Esophagus (tissue), 2 donors: Measurements from ENCODE around the gene TAS2R7. TPM values are rescaled to one million over a fixed set of nuclear protein-coding genes. Genes with fewer than 3 reads are reported as not detected.

Experiments used
- H3K27ac ChIP-seq, 2 donors: one replicate each; pipeline ENCODE4 v1.5.1; 2013; ENCODE audit warnings: low read depth in 2 of 2, mild to moderate bottlenecking in 2 of 2, inconsistent platforms in 1 of 2, low read length in 1 of 2, moderate library complexity in 1 of 2
- H3K27me3 ChIP-seq, 2 donors: one replicate each; pipeline ENCODE4 v1.6.1; 2013; ENCODE audit warnings: low read length in 2 of 2, control low read depth in 1 of 2, mild to moderate bottlenecking in 1 of 2; ENCODE audit not compliant: insufficient read depth in 2 of 2, control insufficient read depth in 1 of 2
- H3K36me3 ChIP-seq, 2 donors: one replicate each; pipeline ENCODE4 v1.6.1; 2013; ENCODE audit warnings: low read length in 1 of 2; ENCODE audit not compliant: control insufficient read depth in 2 of 2, insufficient read depth in 2 of 2
- H3K4me1 ChIP-seq, 2 donors: one replicate each; pipeline ENCODE4 v1.6.1; 2013; ENCODE audit warnings: low read length in 1 of 2; ENCODE audit not compliant: control insufficient read depth in 2 of 2, insufficient read depth in 2 of 2
- H3K4me3 ChIP-seq, 2 donors: one replicate each; pipeline ENCODE4 v1.5.1; 2013; ENCODE audit warnings: low read length in 2 of 2, mild to moderate bottlenecking in 2 of 2, low read depth in 1 of 2, moderate library complexity in 1 of 2
- H3K9me3 ChIP-seq, 2 donors: one replicate each; pipeline ENCODE4 v1.6.1; 2013; ENCODE audit warnings: mild to moderate bottlenecking in 2 of 2, low read depth in 1 of 2, low read length in 1 of 2, moderate library complexity in 1 of 2; ENCODE audit not compliant: control insufficient read depth in 2 of 2, insufficient read depth in 1 of 2
- WGBS, 2 donors: extraction: QIAGEN DNeasy Blood & Tissue Kit; methylation state at CpG; one replicate each; pipeline ENCODE4 v1.1.7; 2013; 5-methylcytosine and 5-hydroxymethylcytosine counted together
- polyA plus RNA-seq, 2 donors: library from polyadenylated mRNA; stranded (reverse); fragments of 200-250 nt; gene quantifications; one replicate each; pipeline ENCODE4 v1.2.3, GENCODE V29; 2013
- donor health status: healthy with polysubstance abuse.
- donor health status: Bipolar disorder and iron deficiency.

Gene TAS2R7, protein sequence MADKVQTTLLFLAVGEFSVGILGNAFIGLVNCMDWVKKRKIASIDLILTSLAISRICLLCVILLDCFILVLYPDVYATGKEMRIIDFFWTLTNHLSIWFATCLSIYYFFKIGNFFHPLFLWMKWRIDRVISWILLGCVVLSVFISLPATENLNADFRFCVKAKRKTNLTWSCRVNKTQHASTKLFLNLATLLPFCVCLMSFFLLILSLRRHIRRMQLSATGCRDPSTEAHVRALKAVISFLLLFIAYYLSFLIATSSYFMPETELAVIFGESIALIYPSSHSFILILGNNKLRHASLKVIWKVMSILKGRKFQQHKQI
- not detected for polyA plus RNA-seq

GRCh38 chr12:10802587-10802986 lies at the start of gene TAS2R7:
Gene TAS2R7 (minus strand): TSS chr12:10802627. CDS start chr12:10802570, 57 bp downstream.
- WGBS, 2 donors = 54 to 59% methylated on average over 4 of the region's 4 CpGs
- Histone ChIP-seq H3K9me3 (no peaks in the 10 kb centered on the region), H3K4me1 (no peaks in the 10 kb centered on the region), H3K4me3 (no peak within 1 kb of the TSS), H3K36me3 (no peaks in the 10 kb centered on the region), H3K27ac (no peak within 1 kb of the TSS), H3K27me3 (no peaks in the 10 kb centered on the region)

DNA sequence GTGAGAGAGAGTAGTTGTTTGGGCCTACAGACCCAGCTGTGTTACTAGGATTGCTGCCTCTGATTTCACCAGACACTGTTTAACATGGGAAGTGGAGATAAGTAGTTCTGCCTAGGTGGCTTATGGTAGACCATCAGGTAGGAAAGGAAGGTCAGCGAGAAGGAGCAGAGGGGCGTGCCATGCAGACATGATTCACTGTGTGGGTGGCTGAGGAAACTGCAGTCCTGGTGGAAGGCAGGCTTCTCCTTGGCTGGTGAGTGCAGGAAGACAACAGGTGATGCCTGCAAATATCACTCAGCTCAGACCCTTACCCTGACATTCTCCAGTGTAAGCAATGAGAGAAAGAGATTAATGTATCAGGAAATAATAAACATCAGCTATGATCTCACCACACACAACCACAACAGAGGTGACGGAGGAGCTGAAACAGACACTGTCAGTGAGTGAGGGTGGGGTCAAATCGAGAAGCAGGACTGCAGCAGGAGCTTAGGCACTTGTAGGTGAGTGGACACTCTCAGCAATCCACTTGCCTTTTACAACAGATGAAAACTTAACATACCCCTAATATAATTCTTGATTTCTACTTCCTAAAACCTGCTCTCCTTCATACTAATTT lies 48.9 kb upstream of the TAS2R7 start:
- Histone ChIP-seq H3K27ac (no peak overlapping the region), H3K27me3 (no peaks in the 10 kb centered on the region), H3K36me3 (peaks cover 0 to 7% of the 10 kb centered on the region in 2 donors), H3K9me3 (peaks cover 6 to 8% of the 10 kb centered on the region in 2 donors), H3K4me1 (no peaks in the 10 kb centered on the region), H3K4me3 (no peak overlapping the region)
- WGBS, 2 donors = 76 to 83% methylated on average over 4 of the region's 4 CpGs

- Histone ChIP-seq H3K4me3 (no peak within 1 kb of the TSS), H3K9me3 (peaks cover 0 to 2% of the 10 kb centered on the region in 2 donors), H3K27ac (no peak within 1 kb of the TSS), H3K27me3 (no peaks in the 10 kb centered on the region), H3K36me3 (peaks cover 0 to 7% of the 10 kb centered on the region in 2 donors), H3K4me1 (no peaks in the 10 kb centered on the region)
- 82 to 85% methylated on average over 4 of the region's 4 CpGs for WGBS, 2 donors
Observed at GRCh38 chr12:10849425-10849878, 47.0 kb upstream of the TAS2R7 start, which contains the start of gene PRR4. Gene PRR4 (minus strand): TSS chr12:10849475. CDS start chr12:10849437, 38 bp downstream.

DNA sequence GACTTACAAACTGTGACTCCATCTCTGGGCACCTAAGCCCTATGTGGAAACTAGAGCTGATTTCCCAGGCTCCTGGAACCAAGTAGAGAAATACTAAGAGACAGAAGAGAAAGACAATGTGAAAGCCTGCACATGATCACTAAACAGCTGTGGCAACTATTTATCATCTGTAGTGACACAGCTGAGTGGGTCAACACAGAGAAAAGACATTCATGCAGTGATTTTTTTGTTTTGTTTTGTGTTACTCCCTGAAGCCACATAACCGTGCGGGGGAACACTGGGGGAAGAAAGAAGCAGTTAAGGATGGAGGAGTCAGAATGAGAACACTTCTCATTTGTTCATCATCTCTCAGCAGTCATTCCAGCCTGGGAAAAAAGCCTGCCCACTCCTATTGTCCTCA lies 45.3 kb upstream of the TAS2R7 start:
- Histone ChIP-seq H3K27ac (no peak overlapping the region), H3K27me3 (no peaks in the 10 kb centered on the region), H3K4me3 (no peak overlapping the region), H3K9me3 (no peaks in the 10 kb centered on the region), H3K4me1 (no peaks in the 10 kb centered on the region), H3K36me3 (peaks cover 0 to 7% of the 10 kb centered on the region in 2 donors)
- WGBS, 2 donors = 27 to 33% methylated on average over 2 of the region's 2 CpGs

DNA sequence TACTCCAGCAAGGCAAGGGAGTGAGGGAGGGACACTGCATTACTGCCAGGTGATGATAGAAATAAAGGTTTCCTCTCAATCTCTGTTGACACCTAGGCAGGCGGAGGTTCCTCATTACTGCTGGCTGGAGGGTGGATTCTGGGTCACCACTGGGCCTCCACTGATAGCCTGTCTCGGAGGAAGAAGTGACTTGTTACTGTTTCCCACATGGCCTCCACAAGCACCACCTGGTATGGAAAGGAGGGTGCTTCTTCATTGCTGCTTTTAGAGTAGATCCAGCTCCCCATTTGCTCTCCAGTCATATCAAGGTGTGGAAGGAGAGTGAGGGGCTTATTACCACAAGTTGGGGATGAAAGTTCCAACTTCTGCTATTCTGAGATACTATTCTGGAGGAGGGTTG lies 40.4 kb upstream of the TAS2R7 start:
- Histone ChIP-seq H3K4me3 (no peak overlapping the region), H3K4me1 (no peaks in the 10 kb centered on the region), H3K27ac (no peak overlapping the region), H3K9me3 (no peaks in the 10 kb centered on the region), H3K36me3 (peaks cover 0 to 4% of the 10 kb centered on the region in 2 donors), H3K27me3 (no peaks in the 10 kb centered on the region)
- 97 to 100% methylated on average over 2 of the region's 2 CpGs for WGBS, 2 donors

DNA sequence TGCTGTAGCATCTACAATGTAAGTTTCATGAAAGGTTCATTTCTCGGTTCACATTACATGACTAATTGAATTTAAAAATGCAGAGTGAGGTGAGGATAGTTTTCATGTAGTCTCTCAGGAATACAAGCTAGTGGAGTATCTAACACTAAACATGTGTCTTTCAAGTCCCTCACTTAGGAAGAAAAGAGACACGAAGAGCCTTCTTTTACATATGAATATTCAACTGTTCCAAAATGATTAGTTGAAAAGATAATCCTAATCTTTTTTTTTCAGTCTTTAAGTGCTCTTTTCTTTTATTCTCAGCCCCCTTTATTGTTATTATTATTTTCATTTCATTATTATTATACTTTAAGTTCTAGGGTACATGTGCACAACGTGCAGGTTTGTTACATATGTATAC lies 36.0 kb upstream of the TAS2R7 start:
- H3K9me3 ChIP-seq = no peaks in the 10 kb centered on the region
- WGBS, 2 donors = 87 to 90% methylated on average over 3 of the region's 3 CpGs
- no peak overlapping the region for H3K4me3 ChIP-seq
- no peaks in the 10 kb centered on the region for H3K27me3 ChIP-seq
- no peaks in the 10 kb centered on the region for H3K36me3 ChIP-seq
- no peak overlapping the region for H3K27ac ChIP-seq
- no peaks in the 10 kb centered on the region for H3K4me1 ChIP-seq

GRCh38 chr12:10829994-10830393 lies 27.6 kb upstream of the TAS2R7 start:
- no peak overlapping the region for H3K4me3 ChIP-seq
- no peaks in the 10 kb centered on the region for H3K27me3 ChIP-seq
- no peaks in the 10 kb centered on the region for H3K4me1 ChIP-seq
- 96 to 100% methylated on average over 1 of the region's 1 CpG for WGBS, 2 donors
- no peaks in the 10 kb centered on the region for H3K36me3 ChIP-seq
- no peak overlapping the region for H3K27ac ChIP-seq
- H3K9me3 ChIP-seq = no peaks in the 10 kb centered on the region

GRCh38 chr12:10826258-10826657 lies 23.8 kb upstream of the TAS2R7 start, which contains the start of gene TAS2R10:
Gene TAS2R10 (minus strand): TSS chr12:10826358. CDS start chr12:10826269, 89 bp downstream.
- H3K9me3 ChIP-seq = no peaks in the 10 kb centered on the region
- no peaks in the 10 kb centered on the region for H3K36me3 ChIP-seq
- no peak within 1 kb of the TSS for H3K4me3 ChIP-seq
- no peaks in the 10 kb centered on the region for H3K4me1 ChIP-seq
- H3K27me3 ChIP-seq = no peaks in the 10 kb centered on the region
- 92% methylated on average over 3 of the region's 3 CpGs for WGBS, 2 donors
- no peak within 1 kb of the TSS for H3K27ac ChIP-seq

- Histone ChIP-seq H3K27ac (no peak overlapping the region), H3K9me3 (no peaks in the 10 kb centered on the region), H3K4me3 (no peak overlapping the region)
Observed at GRCh38 chr12:10824957-10825356, 22.5 kb upstream of the TAS2R7 start.

More at GRCh38 chr12:10824957-10825356, 22.5 kb upstream of the TAS2R7 start:
- 83 to 90% methylated on average over 3 of the region's 3 CpGs for WGBS, 2 donors
- H3K36me3 ChIP-seq = no peaks in the 10 kb centered on the region
- H3K27me3 ChIP-seq = no peaks in the 10 kb centered on the region
- H3K4me1 ChIP-seq = no peaks in the 10 kb centered on the region
